Left renal pelvis (tissue), 4 donors: ENCODE results near the gene C12orf54. TPM values are rescaled to one million over a fixed set of nuclear protein-coding genes. Genes with fewer than 3 reads are reported as not detected.
"Not testable (repeated sequence)": the region's sequence is repeated elsewhere in the genome, so short reads cannot be mapped to it uniquely, and the experiment has no call there.

Experiments
- DNase-seq, 4 donors: peaks; one replicate each; pipeline ENCODE4 v3.0.0-alpha.2; 2013; ENCODE audit warnings: low read depth in 4 of 4, low spot score in 3 of 4
- polyA plus RNA-seq, 4 donors: library from polyadenylated mRNA; unstranded; fragments of 120-200 nt; gene quantifications; one replicate each; pipeline ENCODE4 v1.2.1, GENCODE V29; 2013; ENCODE audit not compliant: insufficient read length in 4 of 4

The C12orf54 gene
- under 1 TPM in 3 of 4 donors, not detected in 1; 0.34 to 0.53 (median 0.47) TPM for polyA plus RNA-seq

DNA sequence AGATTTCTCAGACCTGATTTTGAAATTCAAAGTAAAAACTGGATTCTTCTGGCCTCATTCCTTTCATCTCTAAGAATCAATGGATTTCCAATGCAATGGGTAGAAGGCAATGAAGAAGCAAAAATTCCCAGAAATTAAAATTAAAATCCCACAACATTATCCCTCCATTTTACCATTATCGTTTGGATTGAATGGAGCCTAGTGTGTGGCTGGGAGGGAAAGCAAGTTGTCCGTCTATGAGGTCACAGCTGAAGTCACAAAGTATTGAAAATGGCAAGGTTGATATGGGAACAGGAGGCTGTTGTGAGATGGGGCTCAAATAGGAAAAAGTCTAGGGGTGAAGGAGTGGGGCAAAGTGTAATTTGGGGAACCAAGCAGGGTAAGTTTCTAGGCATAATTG, at the start of gene C12orf54:
Gene C12orf54 (plus strand): TSS at position 301 of the 400 bp plus-strand sequence. CDS start 799 bp downstream, outside the sequence.
- no peak for DNase-seq

DNA sequence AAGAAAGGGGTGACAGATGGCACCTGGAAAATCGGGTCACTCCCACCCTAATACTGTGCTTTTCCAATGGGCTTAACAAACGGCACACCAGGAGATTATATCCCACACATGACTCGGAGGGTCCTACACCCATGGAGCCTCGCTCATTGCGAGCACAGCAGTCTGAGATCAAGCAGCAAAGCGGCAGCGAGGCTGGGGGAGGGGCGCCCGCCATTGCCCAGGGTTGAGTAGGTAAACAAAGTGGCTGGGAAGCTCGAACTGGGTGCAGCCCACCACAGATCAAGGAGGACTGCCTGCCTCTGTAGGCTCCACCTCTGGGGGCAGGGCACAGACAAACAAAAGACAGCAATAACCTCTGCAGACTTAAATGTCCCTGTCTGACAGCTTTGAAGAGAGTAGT, 48.3 kb upstream of the C12orf54 start:
- not testable (repeated sequence) for DNase-seq

DNA sequence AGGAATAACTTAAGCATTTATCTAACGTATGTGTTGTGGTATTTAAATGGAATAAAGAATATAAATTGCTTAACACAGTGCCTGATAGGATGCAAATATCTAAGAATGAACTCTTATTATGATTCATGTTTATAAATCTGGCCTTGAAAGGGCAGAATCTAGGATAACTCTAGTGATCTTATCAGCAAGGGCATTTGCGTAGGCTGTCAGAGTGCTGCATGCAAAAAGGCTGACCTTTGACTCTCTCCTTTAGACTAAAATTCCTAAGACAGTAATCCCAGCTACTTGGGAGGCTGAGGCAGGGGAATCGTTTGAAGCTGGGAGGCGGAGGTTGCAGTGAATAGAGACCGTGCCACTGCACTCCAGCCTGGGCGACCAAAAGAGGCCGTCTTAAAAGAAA, 41.2 kb upstream of the C12orf54 start:
- DNase-seq = no peak

DNA sequence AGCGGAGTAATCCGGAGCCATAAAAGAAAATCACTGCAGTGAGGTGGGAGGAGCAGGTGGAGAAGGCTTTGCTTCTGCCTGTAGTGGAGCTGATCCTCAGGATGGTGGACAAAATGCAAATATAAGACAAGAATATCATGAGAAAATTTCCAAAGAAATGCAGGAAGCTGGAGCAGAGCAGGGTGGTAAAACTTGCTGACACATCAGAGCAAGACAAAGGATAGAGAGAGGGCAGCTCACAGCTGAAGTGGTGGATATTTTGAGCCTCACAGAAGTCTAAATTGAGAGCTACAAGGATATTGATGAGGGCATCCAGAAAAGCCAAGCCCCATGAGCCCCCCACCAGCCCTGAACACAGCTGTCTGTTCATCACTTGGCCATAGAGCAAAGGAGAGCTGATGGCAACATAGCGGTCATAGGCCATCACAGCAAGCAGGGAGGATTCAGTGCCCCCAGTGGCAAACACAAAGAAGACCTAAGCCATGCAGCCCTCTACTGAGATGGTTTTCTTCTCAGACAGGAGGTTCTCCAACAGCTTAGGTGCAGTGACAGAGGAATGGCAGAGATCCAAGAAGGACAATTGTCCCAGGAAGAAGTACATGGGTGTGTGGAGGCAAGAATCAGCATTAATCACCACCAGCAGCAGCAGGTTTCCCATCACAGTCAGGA, 40.0 kb upstream of the C12orf54 start:
- no peak for DNase-seq

DNA sequence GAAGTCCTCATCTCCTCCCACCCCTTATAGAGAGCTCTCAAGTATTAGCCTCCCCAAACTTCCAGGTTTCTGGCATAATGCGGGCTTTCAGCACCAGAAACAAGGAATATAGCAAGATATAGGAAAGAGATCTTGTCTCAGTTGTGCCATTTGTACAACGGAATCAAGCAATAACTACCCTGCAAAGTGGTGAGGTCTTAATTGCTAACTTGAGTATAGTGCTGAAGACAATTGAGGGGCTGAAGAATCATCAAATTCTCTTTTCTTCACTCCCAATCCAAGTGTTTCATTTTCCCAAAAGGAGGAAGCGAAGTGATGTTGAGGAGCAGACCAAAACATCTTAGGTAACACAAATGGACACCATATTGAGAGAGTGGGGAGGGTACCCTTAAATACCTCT, 36.8 kb upstream of the C12orf54 start:
- no peak for DNase-seq

DNA sequence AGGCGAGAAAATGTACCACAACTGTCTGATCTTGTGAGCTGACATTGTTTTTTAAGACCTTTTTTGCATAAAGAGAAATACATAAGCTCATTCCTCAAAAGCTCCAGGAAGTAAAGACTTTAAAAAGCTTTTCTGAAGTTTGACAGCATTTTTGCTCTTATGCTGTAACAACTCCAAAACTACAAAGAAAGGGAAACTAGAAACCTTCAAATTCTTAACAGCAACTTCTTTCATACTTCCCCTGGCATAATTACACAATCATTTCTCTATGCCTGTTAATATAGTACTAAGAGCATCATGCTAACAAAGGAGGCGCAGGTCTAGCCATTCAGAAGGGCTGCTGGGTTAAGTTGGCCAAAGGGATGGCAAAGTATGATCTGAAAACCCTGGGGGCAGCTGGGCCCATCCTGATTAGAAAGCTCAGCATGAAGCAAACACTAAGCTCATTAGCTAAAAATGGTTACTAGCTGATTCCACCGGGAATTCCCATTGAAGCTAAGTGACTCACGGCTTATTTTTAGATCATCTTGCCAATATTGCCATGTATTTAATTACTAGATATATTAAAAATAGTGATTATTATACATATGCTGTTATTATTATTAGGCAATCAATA, 36.0 kb upstream of the C12orf54 start:
- no peak for DNase-seq

DNA sequence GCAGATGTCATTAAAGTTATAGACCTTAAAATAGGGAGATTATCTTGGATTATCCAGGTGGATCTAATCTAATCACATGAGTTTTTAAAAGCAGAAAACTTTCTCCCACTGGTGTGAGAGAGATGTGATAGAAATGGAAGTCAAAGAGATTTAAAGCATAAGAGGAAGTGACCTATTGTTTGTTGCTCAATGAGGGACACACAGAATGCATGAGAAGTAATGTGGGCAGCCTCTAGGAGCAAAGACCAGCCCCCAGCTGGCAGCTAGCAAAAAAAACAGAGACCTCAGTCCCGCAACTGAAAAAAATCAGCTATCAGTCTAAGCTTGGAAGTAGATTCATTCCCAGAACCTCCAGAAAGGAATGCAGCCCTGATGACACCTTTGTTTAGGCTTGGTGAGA, 34.5 kb upstream of the C12orf54 start:
- DNase-seq = no peak

DNA sequence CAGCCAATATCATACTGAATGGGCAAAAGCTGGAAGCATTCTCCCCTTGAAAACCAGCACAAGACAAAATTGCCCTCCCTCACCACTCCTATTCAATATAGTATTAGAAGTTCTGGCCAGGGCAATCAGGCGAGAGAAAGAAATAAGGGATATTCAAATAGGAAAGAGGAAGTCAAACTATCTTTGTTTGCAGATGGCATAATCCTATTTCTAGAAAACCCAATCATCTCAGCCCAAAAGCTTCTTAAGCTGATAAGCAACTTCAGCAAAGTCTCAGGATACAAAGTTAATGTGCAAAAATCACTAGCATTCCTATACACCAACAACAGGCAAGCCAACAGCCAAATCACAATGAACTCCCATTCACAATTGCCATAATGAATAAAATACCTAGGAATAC, 30.9 kb upstream of the C12orf54 start:
- DNase-seq = no peak

DNA sequence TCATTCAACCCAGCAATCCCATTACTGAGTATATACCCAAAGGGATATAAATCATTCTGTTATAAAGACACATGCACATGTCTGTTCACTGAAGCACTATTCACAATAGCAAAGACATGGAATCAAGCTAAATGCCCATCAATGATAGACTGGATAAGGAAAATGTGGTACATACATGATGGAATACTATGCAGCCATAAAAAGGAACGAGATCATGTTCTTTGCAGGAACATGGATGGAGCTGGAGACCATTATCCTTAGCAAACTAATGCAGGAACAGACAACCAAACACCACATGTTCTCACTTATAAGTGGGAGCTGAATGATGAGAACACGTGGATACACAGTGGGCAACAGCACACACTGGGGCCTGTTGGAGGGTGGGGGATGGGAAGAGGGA, 29.3 kb upstream of the C12orf54 start:
- DNase-seq = not testable (repeated sequence)

DNA sequence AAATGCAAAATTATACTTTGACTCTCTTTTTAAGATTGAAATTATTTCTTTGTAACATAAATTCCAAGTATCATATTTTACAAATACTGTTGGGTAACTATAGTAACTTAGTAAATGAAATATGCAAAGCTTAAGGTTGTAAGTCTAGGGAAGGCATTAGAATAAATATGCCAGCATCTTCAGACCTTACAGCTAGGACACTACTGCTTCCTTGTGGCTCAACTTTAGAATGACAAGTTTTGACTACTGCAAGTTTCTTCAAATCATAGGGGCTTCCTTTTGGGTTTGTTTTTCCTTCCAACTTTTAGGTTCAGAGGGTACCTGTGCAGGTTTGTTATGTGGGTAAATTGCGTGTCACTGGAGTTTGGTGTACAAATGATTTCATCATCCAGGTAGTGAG, 27.6 kb upstream of the C12orf54 start:
- no peak for DNase-seq

DNA sequence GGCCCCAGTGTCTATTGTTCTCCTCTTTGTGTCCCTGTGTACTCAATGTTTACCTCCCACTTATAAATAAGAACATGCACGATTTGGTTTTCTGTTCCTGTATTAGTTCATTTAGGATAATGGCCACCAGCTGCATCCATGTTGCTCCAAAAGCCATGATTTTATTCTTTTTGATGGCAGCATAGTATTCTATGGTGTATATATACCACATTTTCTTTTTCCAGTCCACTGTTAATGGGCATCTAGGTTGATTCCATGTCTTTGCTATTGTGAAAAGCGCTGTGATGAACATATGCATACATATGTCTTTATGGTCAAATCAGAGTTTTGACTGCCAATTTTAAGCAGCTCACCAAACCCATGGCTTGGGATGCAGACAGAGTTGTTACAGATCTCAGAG, 27.2 kb upstream of the C12orf54 start:
- DNase-seq = no peak

DNA sequence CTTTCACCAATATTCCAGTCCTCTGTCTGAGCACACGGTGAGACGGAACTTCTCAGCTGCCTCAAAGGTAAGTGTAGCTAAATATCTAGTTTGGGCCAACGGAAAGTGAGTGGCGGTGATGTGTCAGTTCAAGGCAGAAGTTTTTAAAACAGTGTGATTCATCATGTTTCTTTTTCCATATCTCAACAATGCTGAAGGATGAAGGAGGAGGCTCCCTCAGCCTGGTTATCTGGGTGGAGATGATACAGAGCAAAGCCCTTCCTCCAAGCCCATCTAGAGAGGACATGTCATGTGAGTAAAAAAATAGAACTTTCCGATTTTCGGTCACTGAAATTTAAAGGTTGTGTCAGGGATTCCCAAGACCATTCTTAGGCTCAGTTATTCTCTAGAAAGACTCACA, 23.0 kb upstream of the C12orf54 start:
- DNase-seq = no peak

DNA sequence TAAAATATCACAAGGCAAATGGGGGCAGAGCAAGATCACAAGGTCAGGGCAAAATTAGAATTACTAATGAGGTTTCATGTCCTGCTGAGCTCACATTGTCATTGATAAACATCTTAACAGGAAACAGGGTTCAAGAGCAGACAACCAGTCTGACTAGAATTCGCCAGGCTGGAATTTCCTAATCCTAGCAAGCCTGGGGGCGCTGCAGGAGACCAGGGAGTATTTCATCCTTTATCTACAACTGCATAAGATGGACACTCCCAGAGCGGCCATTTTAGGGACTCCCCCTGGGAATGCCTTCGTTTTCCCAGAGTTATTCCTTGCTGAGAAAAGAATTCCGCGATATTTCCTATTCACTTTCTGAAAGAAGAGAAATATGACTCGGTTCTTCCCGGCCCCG, 13.3 kb upstream of the C12orf54 start:
- not testable (repeated sequence) for DNase-seq

DNA sequence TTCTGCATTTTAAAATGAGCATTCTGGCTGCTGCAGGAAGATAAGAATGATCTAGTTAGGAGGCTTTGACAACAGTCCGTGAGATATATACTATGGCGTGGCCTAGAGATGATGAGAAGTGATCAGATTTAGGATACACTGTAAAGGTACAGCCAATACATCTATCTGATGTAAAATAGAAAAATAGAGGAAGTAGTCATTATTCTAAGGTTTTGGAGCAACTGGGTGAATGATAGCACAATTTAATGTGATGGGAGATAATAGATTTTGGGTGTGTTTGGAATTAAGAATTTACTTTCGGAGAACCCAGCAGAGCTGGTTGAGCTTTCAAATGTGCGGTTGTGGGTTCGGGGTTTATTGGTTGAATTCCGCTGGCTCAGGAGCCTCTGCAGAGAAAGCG, 10.0 kb upstream of the C12orf54 start, which contains the start of gene ANP32D:
Gene ANP32D (plus strand): TSS at position 301 of the 400 bp plus-strand sequence. CDS start 106 bp downstream, outside the sequence.
- no peak for DNase-seq

DNA sequence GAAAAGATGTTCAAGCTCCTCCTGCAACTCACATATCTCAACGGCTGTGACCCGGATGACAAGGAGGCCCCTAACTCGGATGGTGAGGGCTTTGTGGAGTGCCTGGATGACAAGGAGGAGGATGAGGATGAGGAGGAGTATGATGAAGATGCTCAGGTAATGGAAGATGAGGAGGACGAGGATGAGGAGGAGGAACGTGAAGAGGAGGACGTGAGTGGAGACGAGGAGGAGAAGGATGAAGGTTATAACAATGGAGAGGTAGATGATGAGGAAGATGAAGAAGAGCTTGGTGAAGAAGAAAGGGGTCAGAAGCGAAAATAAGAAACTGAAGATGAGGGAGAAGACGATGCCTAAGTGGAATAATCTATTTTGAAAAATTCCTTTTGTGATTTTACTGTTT, 9.2 kb upstream of the C12orf54 start:
- no peak for DNase-seq

DNA sequence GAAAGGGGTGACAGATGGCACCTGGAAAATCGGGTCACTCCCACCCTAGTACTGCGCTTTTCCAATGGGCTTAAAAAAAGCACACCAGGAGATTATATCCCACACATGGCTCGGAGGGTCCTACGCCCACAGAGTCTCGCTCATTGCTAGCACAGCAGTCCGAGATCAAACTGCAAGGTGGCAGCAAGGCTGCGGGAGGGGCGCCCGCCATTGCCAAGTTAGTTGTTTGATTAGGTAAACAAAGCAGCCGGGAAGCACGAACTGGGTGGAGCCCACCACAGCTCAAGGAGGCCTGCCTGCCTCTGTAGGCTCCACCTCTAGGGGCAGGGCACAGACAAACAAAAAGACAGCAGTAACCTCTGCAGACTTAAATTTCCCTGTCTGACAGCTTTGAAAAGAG, 7.8 kb upstream of the C12orf54 start:
- not testable (repeated sequence) for DNase-seq

DNA sequence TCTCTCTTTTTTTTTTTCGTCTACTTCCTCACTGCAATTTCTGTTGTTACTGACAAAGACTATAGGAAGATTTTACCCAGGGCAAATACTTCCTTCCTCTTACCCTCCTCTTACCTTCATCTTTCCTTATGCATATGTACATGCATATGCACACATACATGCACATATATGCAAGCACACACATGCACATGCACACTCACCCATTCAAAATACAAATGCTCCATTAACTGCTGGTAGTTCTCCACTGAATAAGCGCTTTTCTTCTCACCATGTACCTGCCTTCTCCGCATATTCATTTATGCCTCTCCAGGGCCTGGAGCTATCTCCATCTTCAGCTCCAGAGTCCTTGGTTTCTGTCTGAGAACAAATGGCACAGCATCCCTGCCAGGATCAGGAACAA, 632 bp downstream of the C12orf54 start:
- DNase-seq = no peak

DNA sequence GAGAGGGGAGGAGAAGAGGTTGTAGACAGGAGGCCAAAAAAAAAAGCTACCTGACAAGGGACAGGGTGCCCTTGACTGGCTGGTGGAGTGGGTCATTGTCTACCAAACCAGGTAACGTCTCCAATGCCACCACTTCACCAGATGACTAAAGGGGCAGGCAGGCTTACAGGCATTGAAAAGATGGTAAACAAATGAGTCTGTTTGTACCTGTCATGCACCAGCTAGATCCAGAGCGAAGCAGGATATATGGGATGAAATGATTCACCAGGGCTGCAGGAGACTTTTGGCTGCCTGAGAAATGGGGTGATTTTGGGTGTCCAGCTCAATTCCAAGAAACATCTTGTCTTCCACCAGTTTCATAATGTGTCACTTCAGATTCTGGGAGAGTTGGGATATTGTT, 4.0 kb downstream of the C12orf54 start:
- no peak for DNase-seq

DNA sequence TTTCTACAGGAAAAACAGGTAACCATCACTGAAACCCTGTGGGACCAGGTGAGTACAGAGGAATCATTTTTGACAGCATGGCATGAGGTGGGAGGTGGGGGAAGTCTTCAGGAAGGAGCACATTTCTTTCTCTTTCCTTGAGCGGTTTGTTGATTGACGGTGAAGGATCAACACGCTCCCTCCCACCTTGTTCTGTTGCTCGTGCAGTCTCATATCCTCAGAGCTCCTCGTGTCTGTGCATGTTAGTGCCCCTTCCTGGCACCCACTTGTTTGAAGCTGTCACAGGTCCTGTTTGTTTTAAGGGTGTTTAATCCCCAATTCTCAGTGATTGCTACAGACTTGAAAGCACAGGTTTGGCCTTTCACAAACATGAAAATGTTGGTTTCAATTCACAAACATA, 4.4 kb downstream of the C12orf54 start:
- no peak for DNase-seq

DNA sequence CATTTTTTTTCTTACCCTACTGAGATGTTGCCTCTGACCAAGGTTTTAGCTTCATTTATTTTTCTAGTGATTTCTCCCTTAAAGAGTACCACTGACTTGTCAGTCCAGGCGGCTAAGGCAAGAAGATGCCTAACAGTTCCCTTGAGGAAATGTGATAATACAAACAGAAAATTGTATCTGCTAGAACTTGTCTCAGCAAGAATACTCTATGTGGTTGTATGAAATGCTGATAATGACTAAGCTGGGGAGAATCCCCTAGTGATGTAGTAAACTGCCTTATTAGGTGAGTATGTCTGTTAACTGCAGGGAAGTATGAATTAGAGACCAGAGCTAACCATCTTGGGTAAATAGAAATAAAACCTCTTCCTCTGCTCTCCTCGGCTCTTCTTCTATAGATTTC, 6.7 kb downstream of the C12orf54 start:
- DNase-seq = no peak

DNA sequence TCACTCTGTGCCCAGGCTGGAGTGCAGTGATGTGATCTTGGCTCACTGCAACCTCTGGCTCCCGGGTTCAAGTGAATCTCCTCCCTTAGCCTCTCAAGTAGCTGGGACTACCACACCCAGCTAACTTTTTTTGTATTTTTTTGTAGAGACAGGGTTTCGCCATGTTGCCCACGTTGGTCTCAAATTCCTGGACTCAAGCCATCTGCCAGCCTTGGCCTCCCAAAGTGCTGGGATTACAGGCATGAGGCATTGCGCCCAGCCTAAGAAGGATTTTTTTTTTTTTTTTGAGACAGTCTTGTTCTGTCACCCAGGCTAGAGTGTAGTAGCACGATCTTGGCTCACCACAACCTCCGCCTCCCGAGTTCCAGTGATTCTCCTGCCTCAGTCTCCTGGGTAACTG, 7.2 kb downstream of the C12orf54 start:
- not testable (repeated sequence) for DNase-seq

DNA sequence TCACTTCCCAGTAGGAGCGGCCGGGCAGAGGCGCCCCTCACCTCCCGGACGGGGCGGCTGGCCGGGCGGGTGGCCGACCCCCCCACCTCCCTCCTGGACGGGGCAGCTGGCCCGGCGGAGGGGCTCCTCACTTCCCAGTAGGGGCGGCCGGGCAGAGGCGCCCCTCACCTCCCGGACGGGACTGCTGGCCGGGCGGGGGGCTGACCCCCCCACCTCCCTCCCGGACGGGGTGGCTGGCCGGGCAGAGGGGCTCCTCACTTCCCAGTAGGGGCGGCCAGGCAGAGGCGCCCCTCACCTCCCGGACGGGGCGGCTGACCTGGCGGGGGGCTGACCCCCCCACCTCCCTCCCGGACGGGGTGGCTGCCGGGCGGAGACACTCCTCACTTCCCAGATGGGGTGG, 18.0 kb downstream of the C12orf54 start:
- DNase-seq = not testable (repeated sequence)
